Measurements from ENCODE around the gene APOL4. TPM values are rescaled to one million over a fixed set of nuclear protein-coding genes. Genes with fewer than 3 reads are reported as not detected.
"Not testable (repeated sequence)": the region's sequence is repeated elsewhere in the genome, so short reads cannot be mapped to it uniquely, and the experiment has no call there.

Gene APOL4
- total RNA-seq, 1 experiment from 2014 or later, result 1.6 TPM

- no TSS peak for BruUV-seq (replicated peaks)
These were observed 32.6 kb upstream of the APOL4 start for GRCh38 chr22:36234213-36234612.

GRCh38 chr22:36233796-36234195 lies 32.2 kb upstream of the APOL4 start:
- intact Hi-C loops (cut with micrococcal nuclease; ENCODE audit: unreplicated experiment), result no loop called here
- Histone ChIP-seq H3K4me1 (ENCODE audit: insufficient read depth, low read length, poor library complexity, severe bottlenecking) (peaks cover 13% of the 10 kb centered on the region), H3K27ac (ENCODE audit: low read depth, low read length, poor library complexity, severe bottlenecking) (no peak overlapping the region), H3K9me3 (ENCODE audit: low read depth, low read length, poor library complexity, severe bottlenecking) (no peaks in the 10 kb centered on the region), H3K27me3 (replicated peaks; ENCODE audit: insufficient read depth, low read depth, low read length, poor library complexity) (no peaks in the 10 kb centered on the region), H3K36me3 (ENCODE audit: insufficient read depth, low read length, poor library complexity, severe bottlenecking) (peaks cover 11% of the 10 kb centered on the region), H3K4me3 (ENCODE audit: low read depth, low read length, poor library complexity, severe bottlenecking) (no peak overlapping the region)
- ChIA-PET POLR2A (ENCODE audit: low non-redundant PET) (no interaction called here), CTCF (no interaction called here)
- TF ChIP-seq CTCF (conservative IDR thresholded peaks at IDR 0.05; ENCODE audit: low read depth, low read length), result no peak
- no peak for TF ChIP-seq EZH2 (IDR thresholded peaks at IDR 0.05; ENCODE audit: borderline replicate concordance, low read depth, low read length, poor library complexity, severe bottlenecking)
- no TSS peak for BruUV-seq (replicated peaks)
- DNase-seq (ENCODE audit: low spot score), result no peak

More at GRCh38 chr22:36234213-36234612, 32.6 kb upstream of the APOL4 start:
- Histone ChIP-seq H3K36me3 (ENCODE audit: insufficient read depth, low read length, poor library complexity, severe bottlenecking) (peaks cover 11% of the 10 kb centered on the region), H3K4me1 (ENCODE audit: insufficient read depth, low read length, poor library complexity, severe bottlenecking) (peaks cover 13% of the 10 kb centered on the region), H3K4me3 (ENCODE audit: low read depth, low read length, poor library complexity, severe bottlenecking) (no peak overlapping the region), H3K9me3 (ENCODE audit: low read depth, low read length, poor library complexity, severe bottlenecking) (no peaks in the 10 kb centered on the region), H3K27me3 (replicated peaks; ENCODE audit: insufficient read depth, low read depth, low read length, poor library complexity) (no peaks in the 10 kb centered on the region), H3K27ac (ENCODE audit: low read depth, low read length, poor library complexity, severe bottlenecking) (no peak overlapping the region)
- no peak for DNase-seq (ENCODE audit: low spot score)
- CTCF ChIA-PET, result no interaction called here
- intact Hi-C loops (cut with micrococcal nuclease; ENCODE audit: unreplicated experiment), result no loop called here
- TF ChIP-seq CTCF (conservative IDR thresholded peaks at IDR 0.05; ENCODE audit: low read depth, low read length) (no peak), EZH2 (IDR thresholded peaks at IDR 0.05; ENCODE audit: borderline replicate concordance, low read depth, low read length, poor library complexity, severe bottlenecking) (no peak)
- POLR2A ChIA-PET (ENCODE audit: low non-redundant PET), result no interaction called here

- ChIA-PET POLR2A (ENCODE audit: low non-redundant PET) (no interaction called here), CTCF (no interaction called here)
- no peaks in the 10 kb centered on the region for H3K9me3 ChIP-seq (ENCODE audit: low read depth, low read length, poor library complexity, severe bottlenecking)
These were observed 31.2 kb upstream of the APOL4 start for GRCh38 chr22:36232715-36233401.

GRCh38 chr22:36231051-36231450 lies 29.4 kb upstream of the APOL4 start:
- H3K27ac ChIP-seq (ENCODE audit: low read depth, low read length, poor library complexity, severe bottlenecking); DNase-seq (ENCODE audit: low spot score); POLR2A ChIA-PET (ENCODE audit: low non-redundant PET); H3K27me3 ChIP-seq (replicated peaks; ENCODE audit: insufficient read depth, low read depth, low read length, poor library complexity); H3K4me1 ChIP-seq (ENCODE audit: insufficient read depth, low read length, poor library complexity, severe bottlenecking); intact Hi-C loops (cut with micrococcal nuclease; ENCODE audit: unreplicated experiment); H3K4me3 ChIP-seq (ENCODE audit: low read depth, low read length, poor library complexity, severe bottlenecking); BruUV-seq (replicated peaks); CTCF ChIA-PET; H3K9me3 ChIP-seq (ENCODE audit: low read depth, low read length, poor library complexity, severe bottlenecking): not testable (repeated sequence)
- H3K36me3 ChIP-seq (ENCODE audit: insufficient read depth, low read length, poor library complexity, severe bottlenecking), result peaks cover 16% of the 10 kb centered on the region

More at GRCh38 chr22:36232715-36233401, 31.2 kb upstream of the APOL4 start:
- H3K4me3 ChIP-seq (ENCODE audit: low read depth, low read length, poor library complexity, severe bottlenecking), result no peak overlapping the region
- peaks cover 3% of the 10 kb centered on the region for H3K4me1 ChIP-seq (ENCODE audit: insufficient read depth, low read length, poor library complexity, severe bottlenecking)
- intact Hi-C loops (cut with micrococcal nuclease; ENCODE audit: unreplicated experiment), result no loop called here
- no peaks in the 10 kb centered on the region for H3K27me3 ChIP-seq (replicated peaks; ENCODE audit: insufficient read depth, low read depth, low read length, poor library complexity)
- TF ChIP-seq CTCF (conservative IDR thresholded peaks at IDR 0.05; ENCODE audit: low read depth, low read length) (no peak), EZH2 (IDR thresholded peaks at IDR 0.05; ENCODE audit: borderline replicate concordance, low read depth, low read length, poor library complexity, severe bottlenecking) (no peak)
- BruUV-seq (replicated peaks), result no TSS peak
- H3K27ac ChIP-seq (ENCODE audit: low read depth, low read length, poor library complexity, severe bottlenecking), result no peak overlapping the region
- DNase-seq (ENCODE audit: low spot score), result no peak
- H3K36me3 ChIP-seq (ENCODE audit: insufficient read depth, low read length, poor library complexity, severe bottlenecking), result peaks cover 15% of the 10 kb centered on the region

GRCh38 chr22:36229649-36230048 lies 28.0 kb upstream of the APOL4 start:
- H3K27ac ChIP-seq (ENCODE audit: low read depth, low read length, poor library complexity, severe bottlenecking); H3K27me3 ChIP-seq (replicated peaks; ENCODE audit: insufficient read depth, low read depth, low read length, poor library complexity); H3K9me3 ChIP-seq (ENCODE audit: low read depth, low read length, poor library complexity, severe bottlenecking); intact Hi-C loops (cut with micrococcal nuclease; ENCODE audit: unreplicated experiment); DNase-seq (ENCODE audit: low spot score); CTCF ChIA-PET; H3K4me1 ChIP-seq (ENCODE audit: insufficient read depth, low read length, poor library complexity, severe bottlenecking); H3K4me3 ChIP-seq (ENCODE audit: low read depth, low read length, poor library complexity, severe bottlenecking); BruUV-seq (replicated peaks); POLR2A ChIA-PET (ENCODE audit: low non-redundant PET): not testable (repeated sequence)
- H3K36me3 ChIP-seq (ENCODE audit: insufficient read depth, low read length, poor library complexity, severe bottlenecking), result peaks cover 16% of the 10 kb centered on the region
